GM21723 (cell line): ENCODE results near the gene RAMACL.

Experiments
- ATAC-seq: cut with Tn5 transposase; IDR thresholded peaks from one replicate; pipeline ENCODE4 v1.9.1; 2021; ENCODE audit warnings: mild to moderate bottlenecking, moderate library complexity; ENCODE audit not compliant: unreplicated experiment

RAMACL gene

DNA sequence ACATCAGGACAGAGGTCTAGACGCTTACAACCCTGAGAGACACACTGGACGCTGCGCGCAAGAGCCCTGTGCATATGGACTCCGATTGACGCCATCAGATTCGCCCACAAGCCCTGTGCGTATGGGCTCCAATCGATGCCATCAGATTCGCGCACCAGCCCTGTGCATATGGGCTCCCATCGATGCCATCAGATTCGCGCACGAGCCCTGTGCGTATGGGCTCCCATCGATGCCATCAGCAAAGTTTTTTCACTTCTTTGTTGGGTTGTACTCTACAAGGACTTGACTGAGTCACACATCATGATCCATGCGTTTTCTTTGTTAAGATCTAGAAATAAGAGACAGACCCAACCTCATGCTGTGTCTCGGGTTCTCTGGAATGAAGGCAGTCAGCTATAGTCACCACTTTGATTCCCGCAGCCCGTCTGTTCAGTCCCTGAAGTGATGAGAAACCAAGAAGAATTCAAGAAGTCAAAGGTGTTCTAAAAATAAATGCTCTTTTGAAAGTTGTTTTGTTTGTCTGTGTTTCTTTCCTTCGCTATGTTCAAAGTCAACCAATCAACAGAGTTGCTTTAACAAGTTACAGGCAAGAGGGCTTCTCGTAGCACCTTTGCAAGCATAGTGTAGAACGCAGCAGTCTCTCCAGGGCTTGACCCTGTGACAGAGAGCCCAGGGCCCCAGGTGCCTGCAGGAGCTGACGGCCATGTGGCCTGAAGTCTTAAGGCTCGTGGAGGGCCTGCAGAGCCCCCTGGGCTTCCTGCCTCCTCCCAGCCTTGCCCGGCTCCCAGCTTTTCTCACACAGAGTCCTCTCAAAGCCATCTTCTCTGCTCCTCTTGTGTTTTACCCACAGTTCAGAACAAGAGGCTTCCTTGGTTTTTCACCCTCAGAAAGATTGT is 32.6 kb upstream of the RAMACL start:
- ATAC-seq, result no peak

DNA sequence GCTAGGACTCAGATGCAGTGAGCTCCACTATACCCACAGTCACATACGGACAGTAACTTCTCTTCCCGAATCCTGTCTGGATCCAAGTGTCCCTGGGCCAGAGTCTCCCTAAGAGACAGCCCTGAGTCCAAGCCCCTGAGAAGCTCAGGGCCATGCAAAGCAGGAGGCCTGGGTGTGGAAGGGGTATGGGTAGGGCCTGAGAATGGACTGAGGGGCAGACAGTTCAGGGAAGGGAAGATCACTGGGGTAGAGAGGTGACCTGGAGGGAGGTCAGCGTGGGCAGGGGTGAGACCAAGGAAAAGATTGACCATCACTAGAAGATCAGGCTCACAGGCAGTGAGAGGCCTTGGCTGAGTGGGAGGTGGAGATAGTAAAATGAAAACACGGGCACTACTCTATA is 31.8 kb upstream of the RAMACL start:
- ATAC-seq, result no peak

- ATAC-seq, result no peak
Observed at GRCh38 chr6:166617359-166617758, 30.9 kb upstream of the RAMACL start.

- ATAC-seq, result no peak
Observed at GRCh38 chr6:166616261-166617238, 30.1 kb upstream of the RAMACL start.

GRCh38 chr6:166615059-166615770 is 28.7 kb upstream of the RAMACL start:
- no peak for ATAC-seq

- no peak for ATAC-seq
Observed at GRCh38 chr6:166614589-166614988, 28.1 kb upstream of the RAMACL start.

DNA sequence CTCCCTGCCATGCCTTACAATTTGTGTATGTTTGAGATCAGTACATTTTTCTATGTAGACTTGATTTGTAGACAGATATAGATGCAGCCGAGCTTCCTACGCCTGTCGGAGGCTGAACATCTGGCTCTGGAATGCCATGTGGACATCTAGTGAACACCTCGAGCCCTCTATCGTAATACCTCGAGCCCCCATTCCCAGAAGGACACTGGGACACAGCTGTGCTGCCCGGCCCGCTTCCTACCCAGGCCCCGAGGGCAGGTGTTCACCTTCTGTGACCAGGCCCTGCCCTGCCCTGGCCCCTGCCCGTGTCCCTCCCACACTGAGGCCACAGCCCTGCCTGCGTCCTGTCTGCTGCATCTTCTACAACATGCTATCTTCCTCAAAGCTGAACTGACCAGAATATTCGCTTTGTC is 27.7 kb upstream of the RAMACL start:
- no peak for ATAC-seq

GRCh38 chr6:166613027-166613426 is 26.5 kb upstream of the RAMACL start:
- no peak for ATAC-seq

- no peak for ATAC-seq
Observed at GRCh38 chr6:166612471-166612881, 26.0 kb upstream of the RAMACL start.

- ATAC-seq, result no peak
Observed at GRCh38 chr6:166611631-166612030, 25.2 kb upstream of the RAMACL start.

DNA sequence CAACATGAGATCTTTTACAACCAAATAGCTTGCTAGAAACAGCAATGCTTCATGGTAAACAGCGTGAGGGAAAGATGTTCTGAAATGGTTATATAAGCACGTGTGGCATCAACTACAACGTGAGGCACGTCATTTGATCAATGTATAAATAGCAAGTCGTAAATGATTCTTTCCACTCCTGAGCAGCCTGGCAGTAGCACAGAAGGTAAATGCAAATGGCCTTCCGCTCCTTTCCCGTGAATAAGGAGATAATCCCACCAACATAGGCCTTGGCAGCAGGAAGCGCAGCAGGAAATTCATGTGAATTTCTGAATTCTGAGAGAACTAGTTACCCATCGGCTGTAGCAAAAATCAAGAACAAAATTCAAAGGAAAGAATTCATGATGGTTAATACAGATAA is 23.6 kb upstream of the RAMACL start:
- ATAC-seq, result no peak

DNA sequence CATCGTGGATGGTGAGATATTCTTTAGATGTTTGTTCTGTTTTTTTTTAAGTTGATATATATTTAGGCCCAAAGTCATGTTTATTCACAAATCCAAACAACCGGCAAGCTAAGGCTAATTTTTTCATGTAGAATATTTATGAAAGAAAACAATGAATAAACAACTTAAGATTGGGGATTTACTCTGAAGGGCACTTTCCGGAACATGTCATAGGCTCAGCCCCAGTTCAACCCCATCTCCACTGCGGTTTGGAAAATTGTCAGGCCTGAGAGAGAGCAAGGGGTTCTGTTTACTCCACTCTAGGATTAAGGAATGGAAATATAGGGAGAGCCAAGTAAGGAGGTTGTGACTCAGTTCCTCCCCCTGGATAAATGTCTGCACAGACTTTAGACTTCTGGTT is 22.3 kb upstream of the RAMACL start:
- ATAC-seq, result no peak

DNA sequence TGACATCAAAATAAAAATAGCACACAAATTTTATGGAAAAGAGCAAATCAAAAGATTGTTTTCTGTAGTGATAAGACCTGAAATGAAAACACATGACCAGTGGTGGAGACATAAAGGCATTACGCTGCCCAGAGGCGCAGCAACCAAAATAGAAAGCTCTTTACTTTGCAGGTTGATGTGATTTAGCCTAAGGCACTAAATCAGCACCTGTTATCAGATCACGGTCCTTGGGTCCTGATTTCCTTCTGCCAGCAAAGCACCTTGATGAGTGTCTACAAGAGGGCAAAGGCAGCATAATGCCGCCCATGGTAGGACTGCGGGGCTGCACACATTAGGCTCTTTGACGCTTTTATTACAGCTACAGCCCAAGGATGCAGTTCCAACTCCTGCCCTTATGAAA is 19.3 kb upstream of the RAMACL start:
- ATAC-seq, result no peak

DNA sequence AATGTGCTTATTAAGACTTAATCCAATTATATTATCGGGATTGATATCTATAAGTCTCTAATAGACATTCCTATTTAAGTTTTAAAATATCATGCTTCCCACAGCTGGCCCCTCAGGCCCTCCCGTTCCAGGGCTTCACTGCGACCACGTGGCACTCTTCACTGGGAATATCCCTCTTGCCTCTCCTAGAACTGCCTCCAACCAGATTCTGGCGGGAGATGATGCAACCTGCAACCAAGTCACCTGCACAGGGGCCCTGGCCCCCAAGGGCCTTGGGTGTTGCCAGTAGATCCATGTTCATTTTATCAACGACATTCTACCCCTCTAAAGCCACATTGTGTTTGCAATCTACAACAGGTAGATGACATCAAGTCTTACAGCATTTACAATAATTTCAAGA is 18.4 kb upstream of the RAMACL start:
- no peak for ATAC-seq

DNA sequence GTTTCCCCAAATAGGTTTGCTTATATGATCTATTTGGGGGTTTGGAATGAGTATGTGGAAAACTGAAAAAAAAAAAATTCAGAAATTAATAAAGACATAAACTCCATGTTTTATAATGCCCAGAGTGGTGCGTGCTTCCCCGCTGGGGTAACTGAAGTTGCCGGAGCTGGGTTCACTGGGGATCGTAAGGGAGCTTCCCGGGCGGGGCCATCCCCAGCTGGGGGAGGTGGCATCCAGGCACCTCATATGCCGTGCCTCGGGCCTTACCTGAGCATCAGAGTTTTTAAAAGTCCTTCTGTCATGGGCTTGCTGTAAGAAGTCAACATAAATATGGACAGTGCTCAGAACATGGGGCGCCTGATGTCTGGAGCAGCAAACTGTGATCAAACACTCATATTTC is 17.9 kb upstream of the RAMACL start:
- ATAC-seq, result no peak

- no peak for ATAC-seq
Observed at GRCh38 chr6:166603043-166603690, 16.7 kb upstream of the RAMACL start.

DNA sequence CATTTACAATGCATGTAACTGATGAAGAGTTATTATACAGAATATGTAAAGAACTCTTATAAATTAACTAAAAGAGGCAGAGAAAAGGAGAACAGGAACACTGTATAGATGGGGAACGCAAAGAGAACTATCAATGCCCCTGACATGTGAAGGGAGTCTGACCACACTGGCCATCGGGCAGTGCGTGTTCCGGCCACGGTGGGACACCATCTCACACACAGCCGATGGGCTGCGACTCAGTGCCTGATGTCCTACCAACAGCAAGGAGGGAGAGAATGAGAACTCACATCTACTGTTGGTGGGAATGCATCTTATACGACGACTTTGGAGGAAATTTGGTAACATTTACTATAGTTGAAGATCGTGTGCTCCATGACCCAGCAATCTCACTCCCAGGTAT is 15.5 kb upstream of the RAMACL start:
- no peak for ATAC-seq

DNA sequence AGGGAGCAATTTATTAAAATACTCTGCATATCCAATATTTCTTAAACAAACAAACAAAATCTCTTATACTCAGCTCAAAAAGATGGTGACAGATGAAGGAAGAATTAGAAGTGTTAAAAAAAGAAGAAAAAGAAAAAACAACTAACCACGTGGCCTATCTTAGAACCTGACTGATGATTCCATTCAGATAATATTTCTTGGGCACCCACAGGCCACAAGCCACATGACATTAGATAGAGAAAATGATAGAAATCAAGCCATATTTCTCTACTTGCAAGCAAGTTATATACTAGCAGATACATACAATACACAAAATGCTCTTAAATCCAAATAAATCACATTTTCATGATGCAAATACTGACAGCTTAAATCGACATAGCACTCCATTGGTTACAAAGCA is 14.5 kb upstream of the RAMACL start:
- ATAC-seq, result no peak

DNA sequence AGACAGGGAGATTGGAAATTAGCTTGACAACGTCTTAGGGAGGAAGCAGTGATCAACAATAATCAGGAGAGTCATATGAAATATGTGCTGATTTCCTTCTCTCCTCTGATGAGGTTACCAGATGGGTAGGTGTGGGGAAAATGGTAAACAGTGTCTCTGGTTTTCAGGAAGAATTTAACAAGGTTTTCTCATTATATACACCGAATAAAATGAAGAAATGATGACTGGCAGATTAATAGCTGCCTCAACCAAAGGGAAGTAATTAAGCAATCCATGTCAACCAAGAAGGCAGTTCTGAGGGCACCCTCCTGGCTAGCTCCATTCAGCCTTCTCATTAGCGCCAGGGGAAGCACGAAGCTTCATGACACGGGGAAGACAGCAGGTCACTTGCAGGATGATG is 12.7 kb upstream of the RAMACL start:
- ATAC-seq, result no peak

- no peak for ATAC-seq
Observed at GRCh38 chr6:166598441-166599138, 12.1 kb upstream of the RAMACL start.
